Endothelial cell of umbilical vein (primary cell): ENCODE measurements around the gene WIF1. TPM values are rescaled to one million over a fixed set of nuclear protein-coding genes. Genes with fewer than 3 reads are reported as not detected.

Experiments used
- BruUV-seq: library from RNA; stranded (reverse); fragments of 400-500 nt; replicated peaks from 2 replicates; lab custom pipeline; 2021; lab: Mats Ljungman, UMichigan
- CTCF ChIA-PET: fragments of 300-600, 350-600 bp; sonication (Branson Sonifier 250); formaldehyde crosslinking; loops from one replicate; lab custom pipeline; 2021; ENCODE audit warnings: antibody characterized with exemption, inconsistent platforms; lab: Charles Lee
- POLR2A ChIA-PET: fragments of 300-600, 350-600 bp; sonication (Branson Sonifier 250); formaldehyde crosslinking; loops from one replicate; lab custom pipeline; 2021; ENCODE audit warnings: antibody characterized with exemption, inconsistent platforms; lab: Charles Lee
- DNase-seq: peaks from one replicate; pipeline ENCODE4 v3.0.0-alpha.2; 2011; ENCODE audit warnings: low read depth, low spot score
- FAIRE-seq: peaks from 2 replicates; lab custom pipeline; 2011; peaks lifted over from hg19 to GRCh38; lab: Jason Lieb, UNC
- H2AFZ ChIP-seq: 2 replicates; pipeline ENCODE4 v1.6.0; 2012; ENCODE audit warnings: low read depth, low read length, control low read depth, inconsistent platforms
- H3K27ac ChIP-seq: 2 replicates; pipeline ENCODE4 v1.5.1; 2011; ENCODE audit warnings: low read depth, mild to moderate bottlenecking, control low read depth, low read length, moderate library complexity; ENCODE audit not compliant: insufficient read depth
- H3K27me3 ChIP-seq, 2 experiments: 2 replicates each; pipeline versions ENCODE4 v1.6.0 to v1.6.1; 2011; ENCODE audit warnings: low read length in 2 of 2, mixed read lengths in 1 of 2; ENCODE audit not compliant: control insufficient read depth in 2 of 2, insufficient read depth in 2 of 2
- H3K36me3 ChIP-seq, 2 experiments: 2 replicates in 1 of 2; 3 replicates in 1 of 2; pipeline ENCODE4 v1.5.1; 2011; ENCODE audit warnings: low read length in 2 of 2, mild to moderate bottlenecking in 1 of 2, moderate library complexity in 1 of 2; ENCODE audit not compliant: control insufficient read depth in 2 of 2, insufficient read depth in 2 of 2; ENCODE audit errors: extremely low read depth in 1 of 2
- H3K4me1 ChIP-seq: 3 replicates; pipeline ENCODE4 v1.5.1; 2011; ENCODE audit warnings: mild to moderate bottlenecking, low read length; ENCODE audit not compliant: control insufficient read depth, insufficient read depth; ENCODE audit errors: extremely low read depth
- H3K4me2 ChIP-seq: 2 replicates; pipeline ENCODE4 v1.6.1; 2011; ENCODE audit warnings: low read length, control low read depth, mixed read lengths; ENCODE audit not compliant: insufficient read depth
- H3K4me3 ChIP-seq, 3 experiments: fragments of 200-600 bp in 1 of 3; sonication (generic), shearing (Covaris generic) in 1 of 3; replicated peaks in 1 of 3; 2 replicates each; pipeline ENCODE4 v1.5.1; 2011 to 2016; ENCODE audit warnings: control low read depth in 3 of 3, low read length in 3 of 3, mild to moderate bottlenecking in 2 of 3, inconsistent platforms in 1 of 3, low read depth in 1 of 3, moderate library complexity in 1 of 3; ENCODE audit not compliant: insufficient read depth in 1 of 3
- H3K79me2 ChIP-seq: 2 replicates; pipeline ENCODE4 v1.6.0; 2012; ENCODE audit warnings: low read length, inconsistent platforms; ENCODE audit not compliant: control insufficient read depth, insufficient read depth
- H3K9ac ChIP-seq: replicated peaks from 2 replicates; pipeline ENCODE3; 2011; ENCODE audit warnings: low read length, control low read depth; ENCODE audit not compliant: insufficient read depth; ENCODE audit errors: extremely low read depth
- H3K9me1 ChIP-seq: replicated peaks from 3 replicates; pipeline ENCODE4 v1.6.0; 2011; ENCODE audit warnings: mild to moderate bottlenecking, low read length; ENCODE audit not compliant: control insufficient read depth, insufficient read depth; ENCODE audit errors: extremely low read depth
- H3K9me3 ChIP-seq: replicated peaks from 2 replicates; pipeline ENCODE4 v1.5.1; 2012; ENCODE audit warnings: low read length, inconsistent platforms; ENCODE audit not compliant: control insufficient read depth, insufficient read depth
- H4K20me1 ChIP-seq: replicated peaks from 2 replicates; pipeline ENCODE3; 2011; ENCODE audit warnings: mild to moderate bottlenecking, low read length; ENCODE audit not compliant: control insufficient read depth, insufficient read depth; ENCODE audit errors: extremely low read depth
- CTCF ChIP-seq, 2 donors: IDR thresholded peaks; 1 replicate in 1 of 2; 2 replicates in 1 of 2; pipeline ENCODE4 v1.5.1; 2011; ENCODE audit warnings: low read length in 2 of 2, mild to moderate bottlenecking in 2 of 2, moderate library complexity in 2 of 2, control low read depth in 1 of 2, inconsistent platforms in 1 of 2, low read depth in 1 of 2; ENCODE audit not compliant: insufficient read depth in 1 of 2; ENCODE audit errors: extremely low read depth in 1 of 2
- EZH2 ChIP-seq: IDR thresholded peaks from 2 replicates; pipeline ENCODE4 v1.6.1; 2012; ENCODE audit warnings: borderline replicate concordance, low read depth, mild to moderate bottlenecking, moderate library complexity, low read length, inconsistent platforms; ENCODE audit not compliant: severe bottlenecking
- FOS ChIP-seq: IDR thresholded peaks from 2 replicates; pipeline ENCODE4 v1.6.1; 2011; ENCODE audit warnings: mild to moderate bottlenecking, low read length, moderate library complexity, borderline replicate concordance; ENCODE audit not compliant: insufficient read depth
- GATA2 ChIP-seq: IDR thresholded peaks from 2 replicates; pipeline ENCODE4 v1.7.0; 2011; ENCODE audit warnings: low read depth, mild to moderate bottlenecking, moderate library complexity, mixed read lengths, low read length; ENCODE audit not compliant: insufficient read length, insufficient read depth
- POLR2A ChIP-seq: IDR thresholded peaks from 2 replicates; pipeline ENCODE4 v1.6.1; 2012; ENCODE audit warnings: low read depth, mild to moderate bottlenecking, control low read depth, low read length
- POLR2AphosphoS5 ChIP-seq: IDR thresholded peaks from 2 replicates; pipeline ENCODE4 v1.6.1; 2012; ENCODE audit warnings: low read depth, mild to moderate bottlenecking, control low read depth, low read length, moderate library complexity; ENCODE audit not compliant: insufficient read depth
- dilution Hi-C: fragments of 300-500 bp; cut with MboI; formaldehyde crosslinking; loops from one replicate; pipeline ENCODE4 v1.15.0; 2019; ENCODE audit warnings: low sequenced_read_pairs; ENCODE audit not compliant: extremely low pct_ligation_motif_present
- intact Hi-C: fragments of 100-400 bp; cut with micrococcal nuclease; formaldehyde crosslinking; loops from one replicate; pipeline ENCODE4 v1.10.0; 2022
- polyA plus RNA-seq, 4 experiments: library from polyadenylated mRNA; depleted of rRNA in 3 of 4; stranded (reverse) in 3 of 4; unstranded in 1 of 4; fragments of >200 nt; gene quantifications; 2 replicates each; pipeline versions ENCODE4 v1.2.1 to v1.2.3, GENCODE V29; 2011 to 2012; ENCODE audit warnings: missing spikeins in 1 of 4
- total RNA-seq: library from RNA; stranded (reverse); gene quantifications from 2 replicates; pipeline ENCODE4 v1.2.3, GENCODE V29; 2021

WIF1 gene
- total and polyA plus RNA-seq, 2 donors (not counting 3 experiments of a cell fraction or from before 2014, with no cell fraction given), result not detected

GRCh38 chr12:65016881-65017650 lies 104.0 kb downstream of the WIF1 start:
- Histone ChIP-seq H3K4me2 (no peak overlapping the region), H3K9ac (no peak overlapping the region), H3K9me1 (no peaks in the 10 kb centered on the region), H3K79me2 (no peaks in the 10 kb centered on the region), H3K27me3 (peaks cover 10% of the 10 kb centered on the region in 2 experiments), H3K27ac (no peak overlapping the region), H3K9me3 (no peaks in the 10 kb centered on the region), H3K36me3 (no peaks in the 10 kb centered on the region), H3K4me1 (no peaks in the 10 kb centered on the region), H3K4me3 (no peak overlapping the region), H4K20me1 (no peaks in the 10 kb centered on the region), H2AFZ (no peak overlapping the region)
- no TSS peak for BruUV-seq
- POLR2A ChIA-PET, result no interaction called here
- TF ChIP-seq CTCF (IDR thresholded peaks at IDR 0.05; ENCODE audit: extremely low read depth in 1 of 2, insufficient read depth in 1 of 2, low read depth in 1 of 2, low read length in 2 of 2) (no peak), POLR2AphosphoS5 (no peak), FOS (no peak), EZH2 (no peak), GATA2 (no peak), POLR2A (no peak)
- FAIRE-seq (no peak), DNase-seq (no peak)
- intact Hi-C loops, result no loop called here
- dilution Hi-C loops, result no loop called here
- CTCF ChIA-PET, result no interaction called here
